Transverse colon (tissue), 4 donors: ENCODE results near the gene NUDT4. TPM values are rescaled to one million over a fixed set of nuclear protein-coding genes. Genes with fewer than 3 reads are reported as not detected.

Experiments used
- DNase-seq: peaks from one replicate; pipeline ENCODE4 v3.0.0-alpha.2; 2019
- H3K27ac ChIP-seq, 4 donors: fragments of 200-600 bp; sonication (generic); 2 replicates each; pipeline ENCODE4 v1.5.1; 2016 to 2018; ENCODE audit warnings: inconsistent platforms in 4 of 4
- H3K27me3 ChIP-seq: fragments of 200-600 bp; sonication (generic); 2 replicates; pipeline ENCODE4 v1.5.1; 2017; ENCODE audit warnings: inconsistent platforms
- H3K36me3 ChIP-seq, 4 donors: fragments of 200-600 bp; sonication (generic); 2 replicates each; pipeline ENCODE4 v1.5.1; 2017 to 2019; ENCODE audit warnings: inconsistent platforms in 4 of 4
- H3K4me1 ChIP-seq, 4 donors: fragments of 200-600 bp; sonication (generic); 2 replicates each; pipeline ENCODE4 v1.5.1; 2017 to 2020; ENCODE audit warnings: inconsistent platforms in 4 of 4
- H3K4me3 ChIP-seq, 4 donors: fragments of 200-600 bp; sonication (generic); 1 replicate in 1 of 4; 2 replicates in 3 of 4; pipeline versions ENCODE4 v1.5.1 to v1.6.1; 2017 to 2019; ENCODE audit warnings: inconsistent platforms in 4 of 4
- H3K9me3 ChIP-seq, 2 donors: fragments of 200-600 bp; sonication (generic); 2 replicates each; pipeline ENCODE4 v1.5.1; 2017 to 2019; ENCODE audit warnings: inconsistent platforms in 2 of 2
- EP300 ChIP-seq: sonication (generic); formaldehyde crosslinking; IDR thresholded peaks from one replicate; pipeline ENCODE4 v1.6.1; 2017; ENCODE audit warnings: antibody characterized with exemption, low read depth
- POLR2A ChIP-seq: fragments of 450-650 bp; IDR thresholded peaks from one replicate; pipeline ENCODE4 v1.6.1; 2016; ENCODE audit warnings: antibody characterized with exemption, mild to moderate bottlenecking, moderate library complexity
- POLR2AphosphoS5 ChIP-seq, 3 donors: sonication (generic); formaldehyde crosslinking; IDR thresholded peaks; one replicate each; pipeline ENCODE4 v1.6.1; 2016; ENCODE audit warnings: antibody characterized with exemption in 3 of 3
- WGBS, 2 donors: methylation state at CpG; one replicate each; pipeline ENCODE4 v1.1.5; 2018; ENCODE audit warnings: low coverage in 1 of 2; 5-methylcytosine and 5-hydroxymethylcytosine counted together
- in situ Hi-C, 4 donors: fragments of 200-750 bp; cut with MboI; loops; one replicate each; pipeline versions ENCODE4 v1.15.0 to v1.15.1; 2017; ENCODE audit warnings: low sequenced_read_pairs in 3 of 4, low pct_ligation_motif_present in 1 of 4, low pct_unique_long_range_greater_than_20kb in 1 of 4
- intact Hi-C: fragments of 100-400 bp; cut with DNase I; formaldehyde crosslinking; loops from one replicate; pipeline ENCODE4 v1.15.1; 2023; ENCODE audit warnings: low total_unique reads
- total RNA-seq, 4 donors: library from RNA; depleted of rRNA; stranded (reverse); fragments of >200 nt; gene quantifications; one replicate each; pipeline ENCODE4 v1.1.0, GENCODE V29; 2016
- TF ChIP-seq, protein P1 (sequence below), 5 experiments: fragments of 200-600 bp in 3 of 5; fragments of 450-650 bp in 2 of 5; sonication (generic) in 3 of 5; IDR thresholded peaks; 1 replicate in 2 of 5; 2 replicates in 3 of 5; pipeline ENCODE4 v1.5.1; 2016 to 2017; ENCODE audit warnings: antibody characterized with exemption in 5 of 5, inconsistent platforms in 3 of 5, mild to moderate bottlenecking in 2 of 5, moderate library complexity in 1 of 5

Gene NUDT4
- total RNA-seq, 4 donors from 2014 or later = 65.3 to 111 (median 90.9) TPM

DNA sequence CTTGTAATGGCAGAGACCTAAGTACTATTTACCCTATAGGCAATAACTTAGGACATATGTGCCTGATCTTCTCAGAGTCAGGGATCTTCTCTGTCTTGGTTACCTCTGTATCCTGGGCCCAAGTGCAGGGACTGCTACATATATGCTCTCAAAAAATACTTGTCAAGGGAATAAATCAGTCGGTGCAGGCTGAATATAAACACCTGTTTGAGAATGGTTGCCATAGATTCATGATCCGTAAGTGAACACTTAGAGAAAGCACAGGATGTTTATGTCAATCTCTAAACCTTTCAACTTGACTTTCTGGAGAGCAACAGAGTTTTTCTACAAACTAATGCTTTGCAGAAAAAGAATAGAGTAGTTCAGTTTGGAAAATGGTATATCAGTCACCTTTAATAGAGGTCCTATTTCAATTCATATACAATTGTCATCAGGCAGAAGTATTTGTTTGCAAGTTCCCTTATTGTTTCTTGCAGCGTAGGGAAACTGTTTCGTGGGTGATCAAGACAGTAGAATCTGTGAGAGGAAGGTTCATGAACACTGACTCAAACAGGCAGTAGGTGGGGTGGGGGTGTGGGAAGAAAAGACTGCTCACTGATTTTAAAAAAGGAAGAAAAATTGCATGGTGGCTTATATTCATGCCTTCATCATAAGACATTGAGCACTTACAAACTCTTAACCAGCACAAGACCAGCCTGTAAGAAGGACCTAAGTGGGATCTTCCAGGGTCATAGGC, 70.0 kb downstream of the NUDT4 start:
- intact Hi-C loops = no loop called here
- Histone ChIP-seq H3K4me1 (peaks cover 0 to 4% (median 1%) of the 10 kb centered on the region in 4 donors), H3K36me3 (no peaks in the 10 kb centered on the region), H3K27ac (no peak overlapping the region), H3K4me3 (no peak overlapping the region), H3K27me3 (no peaks in the 10 kb centered on the region), H3K9me3 (no peaks in the 10 kb centered on the region)
- TF ChIP-seq POLR2AphosphoS5 (IDR thresholded peaks at IDR 0.05) (no peak), EP300 (no peak), POLR2A (no peak)
- TF ChIP-seq, protein P1, sequence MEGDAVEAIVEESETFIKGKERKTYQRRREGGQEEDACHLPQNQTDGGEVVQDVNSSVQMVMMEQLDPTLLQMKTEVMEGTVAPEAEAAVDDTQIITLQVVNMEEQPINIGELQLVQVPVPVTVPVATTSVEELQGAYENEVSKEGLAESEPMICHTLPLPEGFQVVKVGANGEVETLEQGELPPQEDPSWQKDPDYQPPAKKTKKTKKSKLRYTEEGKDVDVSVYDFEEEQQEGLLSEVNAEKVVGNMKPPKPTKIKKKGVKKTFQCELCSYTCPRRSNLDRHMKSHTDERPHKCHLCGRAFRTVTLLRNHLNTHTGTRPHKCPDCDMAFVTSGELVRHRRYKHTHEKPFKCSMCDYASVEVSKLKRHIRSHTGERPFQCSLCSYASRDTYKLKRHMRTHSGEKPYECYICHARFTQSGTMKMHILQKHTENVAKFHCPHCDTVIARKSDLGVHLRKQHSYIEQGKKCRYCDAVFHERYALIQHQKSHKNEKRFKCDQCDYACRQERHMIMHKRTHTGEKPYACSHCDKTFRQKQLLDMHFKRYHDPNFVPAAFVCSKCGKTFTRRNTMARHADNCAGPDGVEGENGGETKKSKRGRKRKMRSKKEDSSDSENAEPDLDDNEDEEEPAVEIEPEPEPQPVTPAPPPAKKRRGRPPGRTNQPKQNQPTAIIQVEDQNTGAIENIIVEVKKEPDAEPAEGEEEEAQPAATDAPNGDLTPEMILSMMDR (IDR thresholded peaks at IDR 0.05) = no peak
- DNase-seq = no peak
- in situ Hi-C loops = no loop called here
- 60 to 61% methylated on average over 4 of the region's 4 CpGs for WGBS, 2 donors

DNA sequence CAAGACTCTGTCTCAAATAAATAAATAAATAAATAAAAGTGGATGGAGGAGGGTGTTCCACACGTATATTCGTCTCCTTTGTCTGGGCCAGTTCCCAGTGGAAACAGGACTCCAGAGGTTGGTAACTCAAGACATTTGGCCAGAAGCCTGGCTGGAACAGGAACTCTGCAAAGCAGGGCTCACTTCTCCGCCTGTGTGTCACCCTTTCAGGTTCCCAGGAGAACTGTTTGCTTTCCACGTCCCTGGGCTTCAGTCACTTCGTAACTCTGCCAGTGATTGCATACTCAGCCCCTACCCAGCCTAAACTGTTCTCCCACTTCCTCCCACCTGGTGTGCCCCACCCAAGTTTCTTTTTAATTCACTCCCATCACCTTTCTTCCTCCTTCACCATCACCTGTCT, 71.1 kb downstream of the NUDT4 start:
- in situ Hi-C loops (no loop called here), intact Hi-C loops (no loop called here)
- TF ChIP-seq, protein P1 (IDR thresholded peaks at IDR 0.05) = no peak
- TF ChIP-seq POLR2AphosphoS5 (IDR thresholded peaks at IDR 0.05) (no peak), POLR2A (no peak), EP300 (no peak)
- no peaks in the 10 kb centered on the region for H3K36me3 ChIP-seq
- WGBS, 2 donors = 43 to 56% methylated on average over 3 to 5 of the region's 5 CpGs
- H3K9me3 ChIP-seq = no peaks in the 10 kb centered on the region
- no peak overlapping the region for H3K27ac ChIP-seq
- no peaks in the 10 kb centered on the region for H3K27me3 ChIP-seq
- DNase-seq = no peak
- no peaks in the 10 kb centered on the region for H3K4me1 ChIP-seq
- no peak overlapping the region for H3K4me3 ChIP-seq

DNA sequence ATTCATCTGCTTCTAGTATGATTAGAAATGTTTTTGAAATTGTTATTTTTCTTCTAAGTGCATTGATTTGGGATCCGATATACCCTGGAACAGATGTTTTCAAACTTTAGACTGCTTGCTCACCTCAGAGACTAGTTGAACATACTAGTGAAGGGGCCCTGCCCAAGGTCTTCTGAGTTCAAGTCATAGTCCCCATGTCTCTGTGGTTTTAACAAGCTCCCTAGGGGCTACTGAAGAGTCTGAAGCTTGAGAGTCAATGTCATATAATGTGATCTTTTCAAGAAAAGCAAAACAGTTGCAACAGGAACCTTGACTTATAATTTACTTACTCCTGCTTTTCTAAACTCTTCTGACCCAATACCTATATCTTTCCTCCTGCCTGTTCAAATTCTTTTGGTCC, 71.6 kb downstream of the NUDT4 start:
- TF ChIP-seq, protein P1 (IDR thresholded peaks at IDR 0.05) = no peak
- TF ChIP-seq EP300 (no peak), POLR2A (no peak), POLR2AphosphoS5 (IDR thresholded peaks at IDR 0.05) (no peak)
- H3K27me3 ChIP-seq = no peaks in the 10 kb centered on the region
- 55 to 100% methylated on average over 1 of the region's 1 CpG for WGBS, 2 donors
- intact Hi-C loops (no loop called here), in situ Hi-C loops (no loop called here)
- H3K4me3 ChIP-seq = no peak overlapping the region
- H3K4me1 ChIP-seq = no peaks in the 10 kb centered on the region
- no peaks in the 10 kb centered on the region for H3K9me3 ChIP-seq
- H3K36me3 ChIP-seq = no peaks in the 10 kb centered on the region
- DNase-seq = no peak
- H3K27ac ChIP-seq = no peak overlapping the region

DNA sequence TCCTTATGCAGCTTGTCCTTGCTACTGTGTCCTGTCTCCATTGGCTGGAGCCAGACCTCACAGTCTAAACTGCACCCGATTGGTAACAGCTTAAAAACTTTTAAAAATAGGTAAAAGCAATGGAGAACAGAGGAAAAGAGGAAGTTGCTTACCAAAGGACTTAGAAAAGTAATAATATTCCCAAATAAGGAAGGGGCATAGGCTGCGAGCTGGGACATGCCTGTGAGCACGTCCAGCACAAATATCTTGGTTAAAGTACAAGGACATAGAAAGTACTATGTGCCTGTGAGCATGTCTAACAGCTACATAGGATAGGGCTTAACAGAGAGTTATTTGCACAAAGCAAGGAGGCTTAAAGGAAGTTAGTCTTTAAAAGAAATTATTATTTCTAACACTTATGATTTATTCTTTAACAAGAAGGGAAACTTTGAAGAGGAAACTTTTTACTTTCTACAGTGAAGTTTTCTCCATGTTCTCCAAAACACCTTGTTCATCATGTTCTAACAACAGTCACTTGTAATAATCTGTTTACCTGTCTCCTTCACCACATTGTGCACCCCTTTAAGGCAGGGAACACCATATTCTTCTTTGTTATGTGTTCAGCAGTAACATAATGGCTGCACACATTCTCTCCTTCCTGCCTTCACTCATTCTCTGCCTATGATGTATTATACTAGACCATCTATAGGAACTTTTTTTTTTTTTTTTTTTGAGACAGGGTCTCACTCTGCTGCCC, 73.9 kb downstream of the NUDT4 start:
- TF ChIP-seq EP300 (no peak), POLR2A (no peak), POLR2AphosphoS5 (IDR thresholded peaks at IDR 0.05) (no peak)
- TF ChIP-seq, protein P1 (IDR thresholded peaks at IDR 0.05) = no peak
- no peaks in the 10 kb centered on the region for H3K36me3 ChIP-seq
- H3K27me3 ChIP-seq = no peaks in the 10 kb centered on the region
- intact Hi-C loops (no loop called here), in situ Hi-C loops (no loop called here)
- 49 to 63% methylated on average over 3 of the region's 3 CpGs for WGBS, 2 donors
- H3K4me1 ChIP-seq = no peaks in the 10 kb centered on the region
- no peak overlapping the region for H3K4me3 ChIP-seq
- H3K9me3 ChIP-seq = no peaks in the 10 kb centered on the region
- no peak overlapping the region for H3K27ac ChIP-seq
- no peak for DNase-seq
